Stimulated activated CD8-positive, alpha-beta memory T cell treated with anti-CD3 and anti-CD28 coated beads, Interleukin-4, amount 100 ng/mL, for 24 hours (primary cell): Measurements from ENCODE around the gene LSAMP.

Experiments
- DNase-seq: peaks from one replicate; pipeline ENCODE4 v3.0.0-alpha.2; 2020; ENCODE audit warnings: low read depth

Gene LSAMP

GRCh38 chr3:116354382-116354781, 90.9 kb downstream of the LSAMP start:
- DNase-seq = no peak

- DNase-seq = no peak
Observed at GRCh38 chr3:116350119-116350733, 95.1 kb downstream of the LSAMP start.

GRCh38 chr3:116348216-116348615, 97.1 kb downstream of the LSAMP start:
- DNase-seq = no peak

GRCh38 chr3:116342499-116342898, 102.8 kb downstream of the LSAMP start:
- DNase-seq = no peak

- DNase-seq = no peak
Observed at GRCh38 chr3:116341899-116342298, 103.4 kb downstream of the LSAMP start.

- DNase-seq = no peak
Observed at GRCh38 chr3:116341381-116341780, 103.9 kb downstream of the LSAMP start.

GRCh38 chr3:116340680-116341216, 104.5 kb downstream of the LSAMP start:
- DNase-seq = no peak

- no peak for DNase-seq
Observed at GRCh38 chr3:116339441-116340028, 105.8 kb downstream of the LSAMP start.

- DNase-seq = no peak
Observed at GRCh38 chr3:116338713-116339112, 106.6 kb downstream of the LSAMP start.

- no peak for DNase-seq
Observed at GRCh38 chr3:116337229-116337628, 108.1 kb downstream of the LSAMP start.

- DNase-seq = no peak
Observed at GRCh38 chr3:116331380-116331779, 113.9 kb downstream of the LSAMP start.

GRCh38 chr3:116322750-116323375, 122.4 kb downstream of the LSAMP start:
- DNase-seq = no peak

GRCh38 chr3:116318370-116318769, 126.9 kb downstream of the LSAMP start:
- DNase-seq = no peak

GRCh38 chr3:116316771-116317170, 128.5 kb downstream of the LSAMP start:
- DNase-seq = no peak

- no peak for DNase-seq
Observed at GRCh38 chr3:116314476-116314875, 130.8 kb downstream of the LSAMP start.

GRCh38 chr3:116306720-116307119, 138.6 kb downstream of the LSAMP start:
- no peak for DNase-seq

GRCh38 chr3:116306149-116306548, 139.1 kb downstream of the LSAMP start:
- no peak for DNase-seq

- no peak for DNase-seq
Observed at GRCh38 chr3:116302087-116302747, 143.1 kb downstream of the LSAMP start.

- no peak for DNase-seq
Observed at GRCh38 chr3:116301422-116301821, 143.9 kb downstream of the LSAMP start.

GRCh38 chr3:116300226-116300625, 145.1 kb downstream of the LSAMP start:
- no peak for DNase-seq

GRCh38 chr3:116299646-116300081, 145.6 kb downstream of the LSAMP start:
- DNase-seq = no peak

- no peak for DNase-seq
Observed at GRCh38 chr3:116298151-116298550, 147.1 kb downstream of the LSAMP start.

- no peak for DNase-seq
Observed at GRCh38 chr3:116291141-116291540, 154.1 kb downstream of the LSAMP start.
